Activated naive CD4-positive, alpha-beta T cell treated with anti-CD3 and anti-CD28 coated beads, Interleukin-2, amount 50 U/mL, for 24 hours (primary cell): ENCODE results near the gene ALDH1A3.
A peak's percentile ranks its signal among the peaks of the same experiment; 100 is the strongest.
"Not testable (repeated sequence)": the region's sequence is repeated elsewhere in the genome, so short reads cannot be mapped to it uniquely, and the experiment has no call there.

Experiments used
- H3K27ac Mint-ChIP-seq: one replicate; pipeline ENCODE4 v1.8.0; 2021; ENCODE audit warnings: mild to moderate bottlenecking, mixed read lengths
- H3K27me3 Mint-ChIP-seq: one replicate; pipeline ENCODE4 v1.8.0; 2021; ENCODE audit warnings: mixed read lengths
- H3K36me3 Mint-ChIP-seq: one replicate; pipeline ENCODE4 v1.8.0; 2021; ENCODE audit warnings: mixed read lengths
- H3K4me1 Mint-ChIP-seq: one replicate; pipeline ENCODE4 v1.8.0; 2021; ENCODE audit warnings: mixed read lengths
- H3K4me3 Mint-ChIP-seq: one replicate; pipeline ENCODE4 v1.8.0; 2021; ENCODE audit warnings: mild to moderate bottlenecking, mixed read lengths
- H3K9me3 Mint-ChIP-seq: one replicate; pipeline ENCODE4 v1.8.0; 2021; ENCODE audit warnings: mixed read lengths

ALDH1A3 gene

GRCh38 chr15:100851428-100852015, 28.1 kb upstream of the ALDH1A3 start:
- H3K36me3 Mint-ChIP-seq, H3K27ac Mint-ChIP-seq, H3K27me3 Mint-ChIP-seq, H3K4me1 Mint-ChIP-seq, H3K9me3 Mint-ChIP-seq: not testable (repeated sequence)
- peak overlapping the region; percentile 31 for H3K4me3 Mint-ChIP-seq

- Mint-ChIP-seq H3K4me1 (peaks cover 4% of the 10 kb centered on the region), H3K27ac (no peak overlapping the region), H3K9me3 (no peaks in the 10 kb centered on the region), H3K27me3 (peaks cover 8% of the 10 kb centered on the region), H3K36me3 (no peaks in the 10 kb centered on the region), H3K4me3 (no peak overlapping the region)
Measured at GRCh38 chr15:100852630-100853029, 27.0 kb upstream of the ALDH1A3 start.

- Mint-ChIP-seq H3K27me3 (peaks cover 5% of the 10 kb centered on the region), H3K27ac (no peak overlapping the region), H3K4me1 (peaks cover 4% of the 10 kb centered on the region), H3K9me3 (no peaks in the 10 kb centered on the region), H3K36me3 (no peaks in the 10 kb centered on the region), H3K4me3 (no peak overlapping the region)
Measured at GRCh38 chr15:100853676-100854440, 25.8 kb upstream of the ALDH1A3 start.

- Mint-ChIP-seq H3K27ac (no peak overlapping the region), H3K36me3 (no peaks in the 10 kb centered on the region)
Measured at GRCh38 chr15:100856867-100857266, 22.8 kb upstream of the ALDH1A3 start.

GRCh38 chr15:100858294-100858693, 21.3 kb upstream of the ALDH1A3 start:
- Mint-ChIP-seq H3K4me1 (no peaks in the 10 kb centered on the region), H3K9me3 (no peaks in the 10 kb centered on the region), H3K36me3 (no peaks in the 10 kb centered on the region), H3K4me3 (no peak overlapping the region), H3K27me3 (peaks cover 2% of the 10 kb centered on the region), H3K27ac (no peak overlapping the region)

More at GRCh38 chr15:100856867-100857266, 22.8 kb upstream of the ALDH1A3 start:
- no peak overlapping the region for H3K4me3 Mint-ChIP-seq
- H3K4me1 Mint-ChIP-seq: no peaks in the 10 kb centered on the region
- peaks cover 3% of the 10 kb centered on the region for H3K27me3 Mint-ChIP-seq
- H3K9me3 Mint-ChIP-seq: no peaks in the 10 kb centered on the region

GRCh38 chr15:100859970-100860828, 19.4 kb upstream of the ALDH1A3 start:
- no peaks in the 10 kb centered on the region for H3K4me1 Mint-ChIP-seq
- H3K36me3 Mint-ChIP-seq: no peaks in the 10 kb centered on the region
- no peaks in the 10 kb centered on the region for H3K9me3 Mint-ChIP-seq
- no peak overlapping the region for H3K4me3 Mint-ChIP-seq
- no peak overlapping the region for H3K27ac Mint-ChIP-seq
- peaks cover 2% of the 10 kb centered on the region for H3K27me3 Mint-ChIP-seq

- no peak overlapping the region for H3K4me3 Mint-ChIP-seq
- no peaks in the 10 kb centered on the region for H3K4me1 Mint-ChIP-seq
- H3K27me3 Mint-ChIP-seq: no peaks in the 10 kb centered on the region
- no peak overlapping the region for H3K27ac Mint-ChIP-seq
- H3K36me3 Mint-ChIP-seq: no peaks in the 10 kb centered on the region
- no peaks in the 10 kb centered on the region for H3K9me3 Mint-ChIP-seq
Measured at GRCh38 chr15:100860829-100861510, 18.7 kb upstream of the ALDH1A3 start.

- Mint-ChIP-seq H3K9me3 (no peaks in the 10 kb centered on the region), H3K36me3 (no peaks in the 10 kb centered on the region), H3K4me3 (no peak overlapping the region), H3K27ac (no peak overlapping the region), H3K27me3 (no peaks in the 10 kb centered on the region), H3K4me1 (no peaks in the 10 kb centered on the region)
Measured at GRCh38 chr15:100861511-100861991, 18.1 kb upstream of the ALDH1A3 start.

- Mint-ChIP-seq H3K9me3 (no peaks in the 10 kb centered on the region), H3K27ac (no peak overlapping the region), H3K27me3 (no peaks in the 10 kb centered on the region), H3K4me1 (no peaks in the 10 kb centered on the region), H3K36me3 (no peaks in the 10 kb centered on the region), H3K4me3 (no peak overlapping the region)
Measured at GRCh38 chr15:100862162-100862561, 17.5 kb upstream of the ALDH1A3 start.

GRCh38 chr15:100863075-100863795, 16.4 kb upstream of the ALDH1A3 start:
- Mint-ChIP-seq H3K4me1 (no peaks in the 10 kb centered on the region), H3K27ac (no peak overlapping the region), H3K27me3 (no peaks in the 10 kb centered on the region), H3K4me3 (no peak overlapping the region), H3K9me3 (no peaks in the 10 kb centered on the region), H3K36me3 (no peaks in the 10 kb centered on the region)

- Mint-ChIP-seq H3K27ac (no peak overlapping the region), H3K4me3 (no peak overlapping the region), H3K9me3 (no peaks in the 10 kb centered on the region), H3K36me3 (no peaks in the 10 kb centered on the region), H3K4me1 (no peaks in the 10 kb centered on the region), H3K27me3 (no peaks in the 10 kb centered on the region)
Measured at GRCh38 chr15:100863796-100864267, 15.8 kb upstream of the ALDH1A3 start.

GRCh38 chr15:100866386-100867330, 13.0 kb upstream of the ALDH1A3 start:
- no peaks in the 10 kb centered on the region for H3K4me1 Mint-ChIP-seq

GRCh38 chr15:100867433-100867832, 12.2 kb upstream of the ALDH1A3 start:
- Mint-ChIP-seq H3K9me3 (no peaks in the 10 kb centered on the region), H3K27me3 (no peaks in the 10 kb centered on the region), H3K4me1 (no peaks in the 10 kb centered on the region), H3K4me3 (no peak overlapping the region), H3K36me3 (no peaks in the 10 kb centered on the region), H3K27ac (no peak overlapping the region)

More at GRCh38 chr15:100866386-100867330, 13.0 kb upstream of the ALDH1A3 start:
- no peaks in the 10 kb centered on the region for H3K36me3 Mint-ChIP-seq
- no peaks in the 10 kb centered on the region for H3K27me3 Mint-ChIP-seq
- H3K27ac Mint-ChIP-seq: no peak overlapping the region
- H3K4me3 Mint-ChIP-seq: no peak overlapping the region
- no peaks in the 10 kb centered on the region for H3K9me3 Mint-ChIP-seq
